Measurements from ENCODE around the gene ASCC3. TPM values are rescaled to one million over a fixed set of nuclear protein-coding genes. Genes with fewer than 3 reads are reported as not detected.

ASCC3 gene
- total RNA-seq, 2 experiments from 2014 or later = 28.5 to 47.5 TPM

GRCh38 chr6:100686216-100686615, 194.9 kb downstream of the ASCC3 start:
- Histone ChIP-seq H3K9me2 (ENCODE audit: insufficient read depth, low read length) (no peaks in the 10 kb centered on the region), H3K4me3 (ENCODE audit: low read depth, low read length, poor library complexity, severe bottlenecking) (no peak overlapping the region), H3K9me3 (ENCODE audit: low read length) (no peaks in the 10 kb centered on the region), H3K36me3 (ENCODE audit: insufficient read depth, low read length) (no peaks in the 10 kb centered on the region), H3K79me2 (ENCODE audit: insufficient read depth, low read depth, low read length) (no peaks in the 10 kb centered on the region), H2AFZ (ENCODE audit: low read length) (no peak overlapping the region), H3K27ac (ENCODE audit: low read depth, low read length, poor library complexity, severe bottlenecking) (no peak overlapping the region), H3K4me2 (ENCODE audit: low read length) (no peak overlapping the region), H4K20me1 (ENCODE audit: insufficient read depth, low read length) (no peaks in the 10 kb centered on the region), H3K4me1 (ENCODE audit: insufficient read depth, low read length, poor library complexity, severe bottlenecking) (no peaks in the 10 kb centered on the region)
- CTCF ChIA-PET (ENCODE audit: unreplicated experiment) = no interaction called here
- no TSS peak for BruUV-seq (replicated peaks)
- DNase-seq (ENCODE audit: low spot score) = no peak
- TF ChIP-seq EZH2phosphoT487 (IDR thresholded peaks at IDR 0.05; ENCODE audit: borderline replicate concordance, low read depth, low read length) (no peak), CTCF (conservative IDR thresholded peaks at IDR 0.05; ENCODE audit: low read length) (no peak)
- intact Hi-C loops (cut with micrococcal nuclease; ENCODE audit: unreplicated experiment) = no loop called here
- POLR2A ChIA-PET = no interaction called here

GRCh38 chr6:100685747-100686146, 195.4 kb downstream of the ASCC3 start:
- intact Hi-C loops (cut with micrococcal nuclease; ENCODE audit: unreplicated experiment) = no loop called here
- TF ChIP-seq CTCF (conservative IDR thresholded peaks at IDR 0.05; ENCODE audit: low read length) = no peak
- TF ChIP-seq EZH2phosphoT487 (IDR thresholded peaks at IDR 0.05; ENCODE audit: borderline replicate concordance, low read depth, low read length) = no peak
- ChIA-PET CTCF (ENCODE audit: unreplicated experiment) (no interaction called here), POLR2A (no interaction called here)
- no peak overlapping the region for H3K4me2 ChIP-seq (ENCODE audit: low read length)
- H3K4me3 ChIP-seq (ENCODE audit: low read depth, low read length, poor library complexity, severe bottlenecking) = no peak overlapping the region
- no peaks in the 10 kb centered on the region for H3K36me3 ChIP-seq (ENCODE audit: insufficient read depth, low read length)
- H3K4me1 ChIP-seq (ENCODE audit: insufficient read depth, low read length, poor library complexity, severe bottlenecking) = no peaks in the 10 kb centered on the region
- no peak for DNase-seq (ENCODE audit: low spot score)
- BruUV-seq (replicated peaks) = no TSS peak
- H4K20me1 ChIP-seq (ENCODE audit: insufficient read depth, low read length) = no peaks in the 10 kb centered on the region
- H3K9me3 ChIP-seq (ENCODE audit: low read length) = no peaks in the 10 kb centered on the region
- no peak overlapping the region for H3K27ac ChIP-seq (ENCODE audit: low read depth, low read length, poor library complexity, severe bottlenecking)
- no peak overlapping the region for H2AFZ ChIP-seq (ENCODE audit: low read length)
- no peaks in the 10 kb centered on the region for H3K9me2 ChIP-seq (ENCODE audit: insufficient read depth, low read length)
- no peaks in the 10 kb centered on the region for H3K79me2 ChIP-seq (ENCODE audit: insufficient read depth, low read depth, low read length)

- no peak overlapping the region for H3K4me2 ChIP-seq (ENCODE audit: low read length)
- ChIA-PET POLR2A (interaction anchor here (1.3 kb wide), 1 partner anchor 9 kb away, joined by 3 read pairs; no protein-coding TSS in a partner anchor), CTCF (ENCODE audit: unreplicated experiment) (no interaction called here)
- TF ChIP-seq EZH2phosphoT487 (IDR thresholded peaks at IDR 0.05; ENCODE audit: borderline replicate concordance, low read depth, low read length) (no peak), CTCF (conservative IDR thresholded peaks at IDR 0.05; ENCODE audit: low read length) (no peak)
- no peaks in the 10 kb centered on the region for H3K4me1 ChIP-seq (ENCODE audit: insufficient read depth, low read length, poor library complexity, severe bottlenecking)
- H3K36me3 ChIP-seq (ENCODE audit: insufficient read depth, low read length) = peaks cover 3% of the 10 kb centered on the region; the same call in 1 of the 2 replicates
- H3K27ac ChIP-seq (ENCODE audit: low read depth, low read length, poor library complexity, severe bottlenecking) = no peak overlapping the region
- H3K4me3 ChIP-seq (ENCODE audit: low read depth, low read length, poor library complexity, severe bottlenecking) = no peak overlapping the region
- intact Hi-C loops (cut with micrococcal nuclease; ENCODE audit: unreplicated experiment) = no loop called here
- no peaks in the 10 kb centered on the region for H4K20me1 ChIP-seq (ENCODE audit: insufficient read depth, low read length)
- no TSS peak for BruUV-seq (replicated peaks)
- no peaks in the 10 kb centered on the region for H3K9me3 ChIP-seq (ENCODE audit: low read length)
- H3K9me2 ChIP-seq (ENCODE audit: insufficient read depth, low read length) = no peaks in the 10 kb centered on the region
- H2AFZ ChIP-seq (ENCODE audit: low read length) = no peak overlapping the region
- H3K79me2 ChIP-seq (ENCODE audit: insufficient read depth, low read depth, low read length) = no peaks in the 10 kb centered on the region
- DNase-seq (ENCODE audit: low spot score) = no peak
Measured at GRCh38 chr6:100680163-100680562, 201.0 kb downstream of the ASCC3 start.

Data from OCI-LY7 (cell line).